GM23248 (cell line): ENCODE results near the gene LRMDA. TPM values are rescaled to one million over a fixed set of nuclear protein-coding genes. Genes with fewer than 3 reads are reported as not detected.

Experiments
- DNase-seq: peaks from one replicate; pipeline ENCODE4 v3.0.0-alpha.2; 2015
- H2AFZ ChIP-seq: fragments of 200-600 bp; sonication (generic); 2 replicates; pipeline ENCODE4 v1.6.1; 2016; ENCODE audit warnings: antibody characterized with exemption
- H3F3A ChIP-seq: fragments of 200-600 bp; sonication (generic); 2 replicates; pipeline ENCODE4 v1.6.1; 2016; ENCODE audit warnings: mild to moderate bottlenecking, antibody characterized with exemption, mixed run types; ENCODE audit not compliant: insufficient read depth
- H3K27ac ChIP-seq: fragments of 200-600 bp; sonication (generic); 2 replicates; pipeline ENCODE4 v1.5.1; 2016; ENCODE audit warnings: mild to moderate bottlenecking
- H3K27me3 ChIP-seq: fragments of 200-600 bp; sonication (generic); replicated peaks from 2 replicates; pipeline ENCODE4 v1.6.1; 2016; ENCODE audit warnings: mild to moderate bottlenecking; ENCODE audit not compliant: insufficient read depth
- H3K36me3 ChIP-seq: fragments of 200-600 bp; sonication (generic); 2 replicates; pipeline ENCODE4 v1.6.1; 2016; ENCODE audit warnings: low read depth, mild to moderate bottlenecking
- H3K4me1 ChIP-seq: fragments of 200-600 bp; sonication (generic); 2 replicates; pipeline ENCODE4 v1.6.1; 2016; ENCODE audit warnings: mild to moderate bottlenecking; ENCODE audit not compliant: insufficient read depth
- H3K4me2 ChIP-seq: fragments of 200-600 bp; sonication (generic); one replicate; pipeline ENCODE4 v1.6.1; 2016; ENCODE audit warnings: mild to moderate bottlenecking; ENCODE audit not compliant: unreplicated experiment
- H3K4me3 ChIP-seq: fragments of 200-600 bp; sonication (generic); 2 replicates; pipeline ENCODE4 v1.5.1; 2016; ENCODE audit warnings: mild to moderate bottlenecking
- H3K79me2 ChIP-seq: fragments of 200-600 bp; sonication (generic); 2 replicates; pipeline ENCODE4 v1.6.1; 2016; ENCODE audit warnings: mild to moderate bottlenecking; ENCODE audit not compliant: insufficient read depth
- H3K9ac ChIP-seq: fragments of 200-600 bp; sonication (generic); 2 replicates; pipeline ENCODE4 v1.6.1; 2016; ENCODE audit warnings: mild to moderate bottlenecking
- H3K9me2 ChIP-seq: fragments of 200-600 bp; sonication (generic); 2 replicates; pipeline ENCODE4 v1.6.1; 2016; ENCODE audit warnings: mixed run types, mild to moderate bottlenecking, moderate library complexity; ENCODE audit not compliant: insufficient read depth
- H3K9me3 ChIP-seq: fragments of 200-600 bp; sonication (generic); one replicate; pipeline ENCODE4 v1.6.1; 2017; ENCODE audit warnings: low read depth
- H4K20me1 ChIP-seq: fragments of 200-600 bp; sonication (generic); 2 replicates; pipeline ENCODE4 v1.6.0; 2016; ENCODE audit not compliant: insufficient read depth
- EZH2 ChIP-seq: fragments of 200-600 bp; sonication (generic); IDR thresholded peaks from 2 replicates; pipeline ENCODE4 v1.6.1; 2018; ENCODE audit warnings: antibody characterized with exemption, mild to moderate bottlenecking; ENCODE audit not compliant: insufficient read depth, poor library complexity, severe bottlenecking
- EZH2phosphoT487 ChIP-seq: fragments of 200-600 bp; sonication (generic); IDR thresholded peaks from 2 replicates; pipeline ENCODE4 v1.6.1; 2018; ENCODE audit warnings: antibody characterized with exemption, moderate library complexity, mild to moderate bottlenecking, low read depth; ENCODE audit not compliant: insufficient read depth
- WGBS, 2 experiments: methylation state at CpG; one replicate each; pipeline ENCODE4 v1.1.6; 2015 to 2017; ENCODE audit warnings: low lambda C conversion rate in 2 of 2, low coverage in 1 of 2; ENCODE audit errors: missing lambda C conversion rate in 2 of 2; 5-methylcytosine and 5-hydroxymethylcytosine counted together
- in situ Hi-C: fragments of 300-500 bp; cut with MboI; formaldehyde crosslinking; loops from 2 replicates; pipeline ENCODE4 v1.15.0; 2020
- polyA plus RNA-seq: library from polyadenylated mRNA; unstranded; fragments of >200 nt; fragmentation: Nextera tagmentation; extraction: Ambion mirVana; gene quantifications from 2 replicates; pipeline ENCODE4 v1.2.1, GENCODE V29; 2016
- total RNA-seq: library from RNA; depleted of rRNA; stranded (reverse); fragments of >200 nt; shearing (Covaris generic); gene quantifications from 2 replicates; pipeline ENCODE4 v1.2.3, GENCODE V29; 2014

LRMDA gene
- total and polyA plus RNA-seq, 2 experiments from 2014 or later: 2.6 TPM; not detected in 1

GRCh38 chr10:75720157-75720556, 288.7 kb downstream of the LRMDA start:
- no peak overlapping the region for H3K27ac ChIP-seq
- no peaks in the 10 kb centered on the region for H4K20me1 ChIP-seq
- no peak overlapping the region for H3K9ac ChIP-seq
- in situ Hi-C loops: no loop called here
- H3F3A ChIP-seq: no peaks in the 10 kb centered on the region
- H3K9me2 ChIP-seq: no peaks in the 10 kb centered on the region
- H3K4me3 ChIP-seq: no peak overlapping the region
- WGBS, 2 experiments: 60 to 64% methylated on average over 7 of the region's 7 CpGs
- no peaks in the 10 kb centered on the region for H3K4me1 ChIP-seq
- H3K79me2 ChIP-seq: no peaks in the 10 kb centered on the region
- no peak overlapping the region for H3K4me2 ChIP-seq
- H3K27me3 ChIP-seq: peaks cover 24% of the 10 kb centered on the region
- no peak for TF ChIP-seq EZH2
- no peak for TF ChIP-seq EZH2phosphoT487
- no peaks in the 10 kb centered on the region for H3K36me3 ChIP-seq
- no peak overlapping the region for H2AFZ ChIP-seq
- no peaks in the 10 kb centered on the region for H3K9me3 ChIP-seq
- peak; percentile 39 for DNase-seq

GRCh38 chr10:75722020-75722419, 290.6 kb downstream of the LRMDA start:
- in situ Hi-C loops: no loop called here
- WGBS, 2 experiments: 54 to 61% methylated on average over 4 of the region's 4 CpGs
- Histone ChIP-seq H3F3A (no peaks in the 10 kb centered on the region), H3K4me2 (no peak overlapping the region), H3K36me3 (no peaks in the 10 kb centered on the region), H3K27ac (no peak overlapping the region), H3K4me3 (no peak overlapping the region), H3K79me2 (no peaks in the 10 kb centered on the region), H3K4me1 (no peaks in the 10 kb centered on the region), H4K20me1 (no peaks in the 10 kb centered on the region), H3K9ac (no peak overlapping the region), H3K9me2 (no peaks in the 10 kb centered on the region), H3K27me3 (peaks cover 26% of the 10 kb centered on the region), H3K9me3 (no peaks in the 10 kb centered on the region), H2AFZ (no peak overlapping the region)
- no peak for TF ChIP-seq EZH2phosphoT487
- TF ChIP-seq EZH2: no peak
- no peak for DNase-seq

GRCh38 chr10:75722609-75723008, 291.2 kb downstream of the LRMDA start:
- TF ChIP-seq EZH2 (no peak), EZH2phosphoT487 (no peak)
- Histone ChIP-seq H3K27me3 (peaks cover 30% of the 10 kb centered on the region), H3K4me3 (no peak overlapping the region), H3K36me3 (no peaks in the 10 kb centered on the region), H2AFZ (no peak overlapping the region), H4K20me1 (no peaks in the 10 kb centered on the region), H3K79me2 (no peaks in the 10 kb centered on the region), H3K4me1 (no peaks in the 10 kb centered on the region), H3K4me2 (no peak overlapping the region), H3F3A (no peaks in the 10 kb centered on the region), H3K9ac (no peak overlapping the region), H3K9me2 (no peaks in the 10 kb centered on the region), H3K27ac (no peak overlapping the region), H3K9me3 (no peaks in the 10 kb centered on the region)
- DNase-seq: no peak
- WGBS, 2 experiments: 78 to 82% methylated on average over 2 of the region's 2 CpGs
- in situ Hi-C loops: no loop called here

- no peak overlapping the region for H3K27ac ChIP-seq
- no peak overlapping the region for H2AFZ ChIP-seq
- TF ChIP-seq EZH2: no peak
- no peak for TF ChIP-seq EZH2phosphoT487
- H3K4me3 ChIP-seq: no peak overlapping the region
- 84 to 86% methylated on average over 9 of the region's 9 CpGs for WGBS, 2 experiments
- DNase-seq: no peak
- no peaks in the 10 kb centered on the region for H3K9me2 ChIP-seq
- no peaks in the 10 kb centered on the region for H3K79me2 ChIP-seq
- no peak overlapping the region for H3K4me2 ChIP-seq
- H3K9ac ChIP-seq: no peak overlapping the region
- no peaks in the 10 kb centered on the region for H3K36me3 ChIP-seq
- H3F3A ChIP-seq: no peaks in the 10 kb centered on the region
- H3K27me3 ChIP-seq: peaks cover 30% of the 10 kb centered on the region
- no peaks in the 10 kb centered on the region for H3K9me3 ChIP-seq
- no peaks in the 10 kb centered on the region for H3K4me1 ChIP-seq
- in situ Hi-C loops: no loop called here
- H4K20me1 ChIP-seq: no peaks in the 10 kb centered on the region
Observed at GRCh38 chr10:75723319-75723980, 292.0 kb downstream of the LRMDA start.
